Myocyte (in vitro differentiated cells): ENCODE measurements around the gene BUB1. TPM values are rescaled to one million over a fixed set of nuclear protein-coding genes. Genes with fewer than 3 reads are reported as not detected.
"Not testable (repeated sequence)": the region's sequence is repeated elsewhere in the genome, so short reads cannot be mapped to it uniquely, and the experiment has no call there.

Experiments
- DNase-seq: peaks from one replicate; pipeline ENCODE4 v3.0.0-alpha.2; 2012; ENCODE audit warnings: low read depth
- total RNA-seq: library from RNA; depleted of rRNA; stranded (reverse); fragments of >200 nt; gene quantifications from 2 replicates; pipeline ENCODE4 v1.2.3, GENCODE V29; 2014

The BUB1 gene
- total RNA-seq, 1 donor from 2014 or later = 5.8 TPM

- DNase-seq = peak; percentile 17
These were observed 18.6 kb downstream of the BUB1 start for GRCh38 chr2:110659248-110659647.

- DNase-seq = no peak
These were observed 20.0 kb downstream of the BUB1 start for GRCh38 chr2:110657724-110658305.

- no peak for DNase-seq
These were observed 22.2 kb downstream of the BUB1 start for GRCh38 chr2:110655701-110656100.

- no peak for DNase-seq
These were observed 24.0 kb downstream of the BUB1 start for GRCh38 chr2:110653861-110654260.

GRCh38 chr2:110650346-110650745 is 27.5 kb downstream of the BUB1 start:
- no peak for DNase-seq

- no peak for DNase-seq
These were observed 30.1 kb downstream of the BUB1 start for GRCh38 chr2:110647777-110648176.

- DNase-seq = no peak
These were observed 32.2 kb downstream of the BUB1 start for GRCh38 chr2:110645616-110646015.

GRCh38 chr2:110644357-110644756 is 33.5 kb downstream of the BUB1 start:
- no peak for DNase-seq

GRCh38 chr2:110642360-110642759 is 35.5 kb downstream of the BUB1 start:
- DNase-seq = no peak

- no peak for DNase-seq
These were observed 37.9 kb downstream of the BUB1 start for GRCh38 chr2:110639972-110640371.

- no peak for DNase-seq
These were observed 38.7 kb downstream of the BUB1 start for GRCh38 chr2:110638952-110639695.

- DNase-seq = no peak
These were observed 39.9 kb downstream of the BUB1 start for GRCh38 chr2:110638004-110638403.

GRCh38 chr2:110637093-110637492 is 40.8 kb downstream of the BUB1 start:
- no peak for DNase-seq

GRCh38 chr2:110635949-110636628 is 41.8 kb downstream of the BUB1 start:
- not testable (repeated sequence) for DNase-seq

GRCh38 chr2:110627348-110627747 is 50.5 kb downstream of the BUB1 start:
- not testable (repeated sequence) for DNase-seq

GRCh38 chr2:110619326-110619939 is 58.4 kb downstream of the BUB1 start:
- not testable (repeated sequence) for DNase-seq

- DNase-seq = not testable (repeated sequence)
These were observed 63.9 kb downstream of the BUB1 start for GRCh38 chr2:110613927-110614326.

GRCh38 chr2:110610613-110611250 is 67.1 kb downstream of the BUB1 start:
- DNase-seq = not testable (repeated sequence)

GRCh38 chr2:110609843-110610612 is 67.8 kb downstream of the BUB1 start:
- not testable (repeated sequence) for DNase-seq

GRCh38 chr2:110608788-110609502 is 68.9 kb downstream of the BUB1 start:
- DNase-seq = not testable (repeated sequence)
